ENCODE data around the gene PAX2. TPM values are rescaled to one million over a fixed set of nuclear protein-coding genes. Genes with fewer than 3 reads are reported as not detected.

PAX2 gene
- total RNA-seq, 1 donor from 2014 or later, result 0.07 TPM

DNA sequence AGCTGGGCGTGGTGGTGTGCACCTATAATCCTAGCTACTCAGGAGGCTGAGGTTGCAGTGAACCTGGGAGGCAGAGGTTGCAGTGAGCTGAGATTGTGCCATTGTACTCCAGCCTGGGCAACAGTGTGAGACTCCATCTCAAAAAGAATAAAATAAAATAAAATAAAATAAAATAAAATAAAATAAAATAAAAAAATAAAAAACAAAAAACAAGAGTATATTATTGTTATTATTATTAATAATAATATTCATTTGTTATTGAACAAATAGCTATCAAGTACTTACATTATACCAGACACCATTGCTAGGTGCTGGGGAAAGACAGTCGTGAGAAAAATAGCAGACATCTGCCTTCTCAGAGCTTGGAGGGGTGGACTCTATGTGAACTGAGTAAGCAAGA is 24.1 kb downstream of the PAX2 start:
- DNase-seq, result no peak
- H3K4me3 Mint-ChIP-seq, result no peak overlapping the region
- H3K27me3 Mint-ChIP-seq, result peaks cover 31% of the 10 kb centered on the region
- H3K9me3 Mint-ChIP-seq, result no peaks in the 10 kb centered on the region
- no peaks in the 10 kb centered on the region for H3K4me1 Mint-ChIP-seq
- intact Hi-C loops (cut with micrococcal nuclease), result no loop called here
- no peaks in the 10 kb centered on the region for H3K36me3 Mint-ChIP-seq (ENCODE audit: low read depth)
- H3K27ac Mint-ChIP-seq, result no peak overlapping the region

GRCh38 chr10:100773646-100774045 is 28.3 kb downstream of the PAX2 start:
- no peak for DNase-seq
- no peak overlapping the region for H3K27ac Mint-ChIP-seq
- H3K4me1 Mint-ChIP-seq, result no peaks in the 10 kb centered on the region
- intact Hi-C loops (cut with micrococcal nuclease), result no loop called here
- H3K27me3 Mint-ChIP-seq, result peaks cover 33% of the 10 kb centered on the region
- no peaks in the 10 kb centered on the region for H3K9me3 Mint-ChIP-seq
- no peak overlapping the region for H3K4me3 Mint-ChIP-seq
- H3K36me3 Mint-ChIP-seq (ENCODE audit: low read depth), result no peaks in the 10 kb centered on the region

GRCh38 chr10:100774223-100774622 is 28.8 kb downstream of the PAX2 start:
- Mint-ChIP-seq H3K27me3 (peaks cover 33% of the 10 kb centered on the region), H3K4me3 (no peak overlapping the region), H3K36me3 (ENCODE audit: low read depth) (no peaks in the 10 kb centered on the region), H3K4me1 (no peaks in the 10 kb centered on the region), H3K27ac (no peak overlapping the region), H3K9me3 (no peaks in the 10 kb centered on the region)
- intact Hi-C loops (cut with micrococcal nuclease), result no loop called here
- no peak for DNase-seq

DNA sequence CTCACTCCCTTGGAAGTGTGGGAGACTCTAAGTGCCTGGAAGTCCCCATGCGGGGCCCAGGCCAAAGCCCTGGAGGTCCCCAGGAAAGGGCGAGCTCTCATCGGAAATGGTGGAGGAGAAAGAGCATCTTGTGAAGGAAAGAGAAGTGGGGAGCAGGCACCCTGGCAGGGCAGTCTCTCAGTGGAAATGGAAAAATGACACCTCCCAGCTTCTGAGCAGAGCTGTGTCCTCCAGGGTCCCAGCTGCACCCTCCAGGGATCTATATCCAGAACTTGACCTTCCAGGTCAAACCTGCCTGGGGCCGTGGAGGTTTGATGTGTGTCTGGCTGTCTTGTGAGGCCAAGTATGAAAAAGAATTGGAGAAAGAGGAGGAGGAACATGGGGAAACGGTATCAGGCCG is 29.5 kb downstream of the PAX2 start:
- intact Hi-C loops (cut with micrococcal nuclease), result no loop called here
- Mint-ChIP-seq H3K27ac (no peak overlapping the region), H3K4me3 (no peak overlapping the region), H3K9me3 (no peaks in the 10 kb centered on the region), H3K4me1 (no peaks in the 10 kb centered on the region), H3K36me3 (ENCODE audit: low read depth) (no peaks in the 10 kb centered on the region), H3K27me3 (peaks cover 33% of the 10 kb centered on the region)
- no peak for DNase-seq

GRCh38 chr10:100775386-100775785 is 30.0 kb downstream of the PAX2 start:
- no peak for DNase-seq
- Mint-ChIP-seq H3K4me3 (no peak overlapping the region), H3K4me1 (no peaks in the 10 kb centered on the region), H3K27ac (no peak overlapping the region), H3K27me3 (peaks cover 34% of the 10 kb centered on the region), H3K9me3 (no peaks in the 10 kb centered on the region), H3K36me3 (ENCODE audit: low read depth) (no peaks in the 10 kb centered on the region)
- intact Hi-C loops (cut with micrococcal nuclease), result no loop called here

DNA sequence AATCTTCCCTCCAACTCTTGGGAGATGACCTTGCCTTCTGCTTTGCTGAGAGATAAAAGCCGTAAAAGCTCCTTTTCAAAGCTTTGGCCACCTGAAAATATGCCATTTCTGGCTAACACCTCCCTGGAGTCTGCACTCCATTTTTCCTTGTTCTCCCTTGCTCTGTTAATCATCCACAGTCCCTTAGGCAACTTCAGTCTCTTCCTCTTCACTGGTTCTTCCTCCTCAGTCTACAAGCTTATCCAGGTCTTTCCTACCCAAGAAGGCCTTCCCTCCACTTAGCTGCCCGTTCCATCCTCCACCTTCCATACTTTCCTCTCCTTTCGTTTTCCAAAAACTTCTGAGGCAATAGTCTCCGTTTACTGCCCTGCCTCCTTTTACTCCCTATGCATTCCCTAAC is 30.5 kb downstream of the PAX2 start:
- no peak for DNase-seq
- Mint-ChIP-seq H3K27ac (no peak overlapping the region), H3K9me3 (no peaks in the 10 kb centered on the region), H3K27me3 (peaks cover 31% of the 10 kb centered on the region), H3K4me1 (no peaks in the 10 kb centered on the region), H3K4me3 (no peak overlapping the region), H3K36me3 (ENCODE audit: low read depth) (no peaks in the 10 kb centered on the region)
- intact Hi-C loops (cut with micrococcal nuclease), result no loop called here

DNA sequence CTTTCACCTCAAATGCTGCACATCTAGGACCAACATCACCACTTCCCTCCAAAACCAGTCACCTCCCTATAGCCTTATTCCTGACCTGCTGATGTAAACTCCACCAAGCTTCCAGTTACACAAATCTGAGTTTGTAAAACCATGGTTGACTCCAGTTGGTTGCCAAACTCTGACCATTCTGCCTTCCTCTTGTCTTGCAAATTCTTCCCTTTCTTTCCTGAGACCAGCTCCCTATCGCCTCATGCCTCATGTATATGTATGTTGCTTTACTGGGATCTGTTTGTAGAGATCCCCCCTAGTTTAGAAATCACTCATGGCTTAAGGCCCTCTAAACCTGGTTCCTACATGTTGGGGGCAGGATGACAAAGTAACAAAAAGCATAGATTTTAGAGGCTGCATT is 31.3 kb downstream of the PAX2 start:
- Mint-ChIP-seq H3K36me3 (ENCODE audit: low read depth) (no peaks in the 10 kb centered on the region), H3K4me3 (no peak overlapping the region), H3K9me3 (no peaks in the 10 kb centered on the region), H3K4me1 (no peaks in the 10 kb centered on the region), H3K27ac (no peak overlapping the region), H3K27me3 (peaks cover 29% of the 10 kb centered on the region)
- DNase-seq, result no peak
- intact Hi-C loops (cut with micrococcal nuclease), result no loop called here

DNA sequence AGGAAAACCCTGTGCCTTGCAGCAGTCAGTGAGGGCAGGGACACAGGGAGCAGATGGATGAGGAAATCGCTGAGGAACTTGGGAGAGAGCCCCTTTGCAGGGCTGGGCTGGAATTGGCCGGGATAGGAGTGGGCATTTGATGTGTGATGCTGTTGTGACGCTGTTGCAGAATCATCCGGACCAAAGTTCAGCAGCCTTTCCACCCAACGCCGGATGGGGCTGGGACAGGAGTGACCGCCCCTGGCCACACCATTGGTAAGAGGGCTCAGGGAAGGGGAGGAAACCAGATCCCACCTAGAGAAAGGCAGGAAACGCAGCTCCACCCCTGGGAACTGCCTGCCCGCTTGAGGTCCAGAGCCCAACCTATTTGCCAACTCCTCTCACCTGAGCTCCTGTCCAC is 33.9 kb downstream of the PAX2 start:
- intact Hi-C loops (cut with micrococcal nuclease), result no loop called here
- H3K27ac Mint-ChIP-seq, result no peak overlapping the region
- H3K27me3 Mint-ChIP-seq, result peaks cover 28% of the 10 kb centered on the region
- no peaks in the 10 kb centered on the region for H3K4me1 Mint-ChIP-seq
- no peak for DNase-seq
- no peaks in the 10 kb centered on the region for H3K9me3 Mint-ChIP-seq
- H3K4me3 Mint-ChIP-seq, result no peak overlapping the region
- no peaks in the 10 kb centered on the region for H3K36me3 Mint-ChIP-seq (ENCODE audit: low read depth)

GRCh38 chr10:100780324-100780723 is 34.9 kb downstream of the PAX2 start:
- Mint-ChIP-seq H3K4me1 (no peaks in the 10 kb centered on the region), H3K36me3 (ENCODE audit: low read depth) (no peaks in the 10 kb centered on the region), H3K27ac (no peak overlapping the region), H3K27me3 (peaks cover 25% of the 10 kb centered on the region), H3K9me3 (no peaks in the 10 kb centered on the region), H3K4me3 (no peak overlapping the region)
- intact Hi-C loops (cut with micrococcal nuclease), result no loop called here
- no peak for DNase-seq

- no peak overlapping the region for H3K27ac Mint-ChIP-seq
- H3K36me3 Mint-ChIP-seq (ENCODE audit: low read depth), result no peaks in the 10 kb centered on the region
- no peak overlapping the region for H3K4me3 Mint-ChIP-seq
- no peak for DNase-seq
- H3K9me3 Mint-ChIP-seq, result no peaks in the 10 kb centered on the region
- intact Hi-C loops (cut with micrococcal nuclease), result no loop called here
- peaks cover 26% of the 10 kb centered on the region for H3K27me3 Mint-ChIP-seq
- H3K4me1 Mint-ChIP-seq, result no peaks in the 10 kb centered on the region
Measured at GRCh38 chr10:100781145-100781665, 35.8 kb downstream of the PAX2 start.

DNA sequence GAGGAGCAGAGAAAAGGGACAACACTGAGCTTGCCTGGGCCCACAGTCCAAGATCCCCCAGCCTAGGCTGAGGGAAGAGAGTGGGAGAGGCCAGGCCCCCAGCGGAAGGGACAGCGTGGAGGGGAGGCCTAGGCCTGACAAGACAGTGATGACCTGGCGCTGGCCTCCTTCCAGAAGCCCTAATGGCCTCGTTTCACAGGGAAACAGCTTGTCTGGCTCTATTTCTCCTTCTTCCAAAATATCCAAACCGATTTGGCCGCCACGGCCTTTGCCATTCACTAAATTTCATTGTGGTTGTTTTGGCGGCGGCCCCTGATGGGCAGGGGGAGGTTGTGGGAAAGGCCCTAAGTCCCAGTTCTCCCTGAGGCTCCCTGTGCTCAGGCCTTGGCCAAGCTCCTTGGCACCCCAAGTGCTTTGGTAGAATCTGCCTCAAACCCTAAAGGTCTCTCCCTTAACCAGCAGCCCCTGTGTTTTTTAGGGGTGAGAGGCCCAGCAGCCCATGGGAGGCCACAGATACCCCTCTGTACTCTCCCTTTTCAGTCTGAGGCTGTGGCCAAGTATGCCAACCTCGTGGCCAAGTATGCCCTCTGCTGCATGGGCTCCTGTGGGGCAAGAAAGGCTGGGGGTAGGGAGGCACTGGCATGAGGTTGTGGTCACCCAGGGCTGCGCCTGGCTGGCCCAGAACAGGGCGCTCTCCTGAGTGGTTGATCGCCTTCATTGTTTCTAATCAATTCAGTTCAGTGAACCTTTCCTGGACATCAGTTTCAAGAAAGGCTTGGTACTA is 37.3 kb downstream of the PAX2 start:
- DNase-seq, result no peak
- H3K36me3 Mint-ChIP-seq (ENCODE audit: low read depth), result no peaks in the 10 kb centered on the region
- H3K4me1 Mint-ChIP-seq, result no peaks in the 10 kb centered on the region
- intact Hi-C loops (cut with micrococcal nuclease), result no loop called here
- peaks cover 32% of the 10 kb centered on the region for H3K27me3 Mint-ChIP-seq
- H3K4me3 Mint-ChIP-seq, result no peak overlapping the region
- H3K9me3 Mint-ChIP-seq, result no peaks in the 10 kb centered on the region
- H3K27ac Mint-ChIP-seq, result no peak overlapping the region

DNA sequence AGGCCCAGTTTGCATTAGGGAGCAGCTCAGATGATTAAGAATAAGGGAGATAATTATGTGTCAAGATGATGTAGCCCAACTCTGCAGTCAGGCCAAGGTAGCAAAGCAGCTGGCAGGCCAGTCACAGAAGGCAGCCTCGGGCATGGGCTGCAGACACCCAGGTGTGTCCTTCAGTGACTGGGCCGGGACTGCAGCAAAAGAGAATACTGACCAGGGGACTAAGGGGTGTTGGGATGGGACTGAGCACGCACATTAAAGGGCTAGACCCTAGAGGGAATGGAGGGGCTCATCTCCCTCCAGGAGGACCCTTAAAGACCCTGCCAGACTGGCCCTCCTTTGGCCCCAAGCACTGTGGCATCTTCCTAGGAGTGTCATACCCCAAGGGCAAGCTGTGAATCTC is 38.7 kb downstream of the PAX2 start:
- Mint-ChIP-seq H3K4me1 (no peaks in the 10 kb centered on the region), H3K36me3 (ENCODE audit: low read depth) (no peaks in the 10 kb centered on the region), H3K4me3 (no peak overlapping the region), H3K27me3 (peaks cover 39% of the 10 kb centered on the region), H3K27ac (no peak overlapping the region), H3K9me3 (no peaks in the 10 kb centered on the region)
- DNase-seq, result no peak
- intact Hi-C loops (cut with micrococcal nuclease), result no loop called here

GRCh38 chr10:100786591-100786990 is 41.2 kb downstream of the PAX2 start:
- intact Hi-C loops (cut with micrococcal nuclease), result no loop called here
- Mint-ChIP-seq H3K27me3 (peaks cover 35% of the 10 kb centered on the region), H3K9me3 (no peaks in the 10 kb centered on the region), H3K27ac (no peak overlapping the region), H3K36me3 (ENCODE audit: low read depth) (no peaks in the 10 kb centered on the region), H3K4me1 (no peaks in the 10 kb centered on the region), H3K4me3 (no peak overlapping the region)
- no peak for DNase-seq

- no peak overlapping the region for H3K27ac Mint-ChIP-seq
- H3K9me3 Mint-ChIP-seq, result no peaks in the 10 kb centered on the region
- DNase-seq, result no peak
- H3K4me3 Mint-ChIP-seq, result no peak overlapping the region
- no peaks in the 10 kb centered on the region for H3K4me1 Mint-ChIP-seq
- peaks cover 33% of the 10 kb centered on the region for H3K27me3 Mint-ChIP-seq
- intact Hi-C loops (cut with micrococcal nuclease), result no loop called here
- no peaks in the 10 kb centered on the region for H3K36me3 Mint-ChIP-seq (ENCODE audit: low read depth)
Measured at GRCh38 chr10:100788002-100788903, 42.9 kb downstream of the PAX2 start.
